Measurements from ENCODE around the gene SDK1.

The SDK1 gene

DNA sequence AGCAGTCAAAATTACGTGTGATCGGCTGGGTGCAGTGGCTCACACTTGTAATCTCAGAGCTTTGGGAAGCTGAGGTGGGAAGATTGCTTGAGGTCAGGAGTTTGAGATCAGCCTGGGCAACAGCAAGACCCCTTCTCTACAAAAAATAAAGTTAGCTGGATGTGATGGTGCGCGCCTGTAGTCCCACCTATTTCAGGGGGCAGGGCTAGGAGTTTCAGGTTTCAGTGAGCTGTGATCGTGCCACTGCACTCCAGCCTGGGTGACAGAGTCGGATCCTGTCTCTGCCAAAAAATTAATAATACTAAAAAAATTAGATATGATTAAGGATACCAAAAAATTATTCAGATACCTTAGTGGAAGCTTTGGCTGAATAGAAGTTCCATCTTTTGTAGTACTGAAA is 136.4 kb downstream of the SDK1 start:
- H3K4me3 ChIP-seq (ENCODE audit: low read depth, low read length): no peak overlapping the region
- TF ChIP-seq, protein P1, sequence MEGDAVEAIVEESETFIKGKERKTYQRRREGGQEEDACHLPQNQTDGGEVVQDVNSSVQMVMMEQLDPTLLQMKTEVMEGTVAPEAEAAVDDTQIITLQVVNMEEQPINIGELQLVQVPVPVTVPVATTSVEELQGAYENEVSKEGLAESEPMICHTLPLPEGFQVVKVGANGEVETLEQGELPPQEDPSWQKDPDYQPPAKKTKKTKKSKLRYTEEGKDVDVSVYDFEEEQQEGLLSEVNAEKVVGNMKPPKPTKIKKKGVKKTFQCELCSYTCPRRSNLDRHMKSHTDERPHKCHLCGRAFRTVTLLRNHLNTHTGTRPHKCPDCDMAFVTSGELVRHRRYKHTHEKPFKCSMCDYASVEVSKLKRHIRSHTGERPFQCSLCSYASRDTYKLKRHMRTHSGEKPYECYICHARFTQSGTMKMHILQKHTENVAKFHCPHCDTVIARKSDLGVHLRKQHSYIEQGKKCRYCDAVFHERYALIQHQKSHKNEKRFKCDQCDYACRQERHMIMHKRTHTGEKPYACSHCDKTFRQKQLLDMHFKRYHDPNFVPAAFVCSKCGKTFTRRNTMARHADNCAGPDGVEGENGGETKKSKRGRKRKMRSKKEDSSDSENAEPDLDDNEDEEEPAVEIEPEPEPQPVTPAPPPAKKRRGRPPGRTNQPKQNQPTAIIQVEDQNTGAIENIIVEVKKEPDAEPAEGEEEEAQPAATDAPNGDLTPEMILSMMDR (IDR thresholded peaks at IDR 0.05; ENCODE audit: low read depth, low read length): no peak

DNA sequence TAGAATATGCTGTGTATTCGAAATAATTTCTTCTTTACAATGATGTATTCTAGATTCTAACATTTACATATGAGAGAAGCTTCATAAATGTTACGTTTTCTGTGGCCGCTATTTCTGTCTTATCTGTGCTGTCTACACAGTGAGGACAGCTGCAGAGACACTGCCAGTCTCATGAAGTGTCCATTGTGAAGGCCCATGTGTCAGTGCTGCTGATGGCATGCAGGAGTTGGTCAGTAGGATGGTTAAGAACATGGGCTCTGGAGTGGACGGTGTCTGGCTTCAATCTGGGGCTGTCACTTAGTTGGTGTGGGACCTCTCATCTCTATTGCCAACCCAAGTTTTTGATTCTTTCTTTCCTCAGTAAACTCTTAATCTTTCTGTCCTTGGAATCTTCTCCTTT is 137.3 kb downstream of the SDK1 start:
- H3K4me3 ChIP-seq (ENCODE audit: low read depth, low read length): no peak overlapping the region

DNA sequence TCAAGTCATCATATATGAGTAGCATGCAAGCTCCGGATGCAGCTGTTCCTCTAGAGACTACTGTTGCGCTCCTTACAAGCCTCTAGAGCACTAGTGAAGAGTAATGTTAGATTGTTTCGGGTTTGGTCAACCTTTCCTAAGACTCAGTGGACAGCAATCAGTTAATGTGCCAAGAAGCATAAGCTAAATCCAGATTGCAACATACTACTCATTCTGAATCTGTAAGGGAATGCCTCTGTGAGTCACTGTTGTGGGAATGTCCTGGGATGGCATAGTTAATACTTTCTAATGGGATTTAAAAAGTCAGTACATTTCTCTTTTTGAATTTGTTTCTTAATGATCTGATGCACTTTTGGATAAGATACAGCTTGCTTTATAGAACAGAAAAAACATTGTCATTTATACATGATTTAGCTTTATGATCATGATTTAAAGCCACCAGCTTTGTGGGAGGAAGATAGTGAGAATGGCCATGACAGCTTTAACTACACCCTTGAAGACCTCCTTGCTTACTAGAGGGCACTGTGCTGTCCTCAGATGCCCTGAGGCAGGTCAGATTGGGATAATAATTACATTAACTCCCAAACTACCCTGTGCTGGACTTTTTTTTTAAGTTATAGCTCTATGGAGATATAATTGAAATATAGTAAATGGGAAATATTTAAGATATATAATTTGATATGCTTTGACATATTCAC is 138.4 kb downstream of the SDK1 start:
- TF ChIP-seq, protein P1 (IDR thresholded peaks at IDR 0.05; ENCODE audit: low read depth, low read length): no peak
- no peak overlapping the region for H3K4me3 ChIP-seq (ENCODE audit: low read depth, low read length)

More for the DNA sequence above, 137.3 kb downstream of the SDK1 start:
- TF ChIP-seq, protein P1 (IDR thresholded peaks at IDR 0.05; ENCODE audit: low read depth, low read length): no peak

DNA sequence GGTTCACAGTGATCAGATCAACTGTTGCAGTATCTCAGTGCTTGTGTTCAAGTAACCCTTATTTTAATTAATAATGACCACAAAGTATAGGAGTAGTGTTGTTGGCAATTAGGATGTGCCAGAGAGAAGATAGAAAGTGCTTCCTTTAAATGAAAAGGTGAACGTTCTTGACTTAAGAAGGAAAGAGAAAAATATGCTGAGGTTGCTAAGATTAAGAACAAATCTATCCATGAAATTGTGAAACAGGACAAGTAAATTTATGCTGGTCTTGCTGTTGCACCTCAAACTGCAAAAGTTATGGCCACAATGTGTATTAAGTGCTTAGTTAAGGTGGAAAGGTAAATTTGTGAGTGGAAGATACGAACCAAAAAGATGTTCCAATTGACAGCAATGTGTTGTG is 139.5 kb downstream of the SDK1 start:
- TF ChIP-seq, protein P1 (IDR thresholded peaks at IDR 0.05; ENCODE audit: low read depth, low read length): no peak
- no peak overlapping the region for H3K4me3 ChIP-seq (ENCODE audit: low read depth, low read length)

DNA sequence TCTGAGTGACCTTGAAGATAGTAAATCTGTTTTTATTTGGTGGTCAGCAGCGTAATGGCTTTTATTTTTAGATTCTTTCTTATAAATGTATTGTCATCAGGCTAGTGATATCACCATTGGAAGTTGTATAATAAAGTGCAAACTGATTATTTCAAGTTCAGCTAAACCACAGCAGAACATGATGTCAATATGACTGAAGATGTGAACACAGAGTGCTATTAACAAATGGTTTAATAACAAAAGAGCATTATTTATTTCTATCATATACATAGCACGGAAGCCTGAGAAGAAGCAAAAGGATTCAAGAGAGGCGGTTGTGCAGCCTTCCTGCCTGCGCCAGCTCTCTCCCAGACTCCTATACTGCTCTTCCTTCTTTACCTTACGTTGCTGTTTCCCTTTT is 142.7 kb downstream of the SDK1 start:
- TF ChIP-seq, protein P1 (IDR thresholded peaks at IDR 0.05; ENCODE audit: low read depth, low read length): no peak
- no peak overlapping the region for H3K4me3 ChIP-seq (ENCODE audit: low read depth, low read length)

DNA sequence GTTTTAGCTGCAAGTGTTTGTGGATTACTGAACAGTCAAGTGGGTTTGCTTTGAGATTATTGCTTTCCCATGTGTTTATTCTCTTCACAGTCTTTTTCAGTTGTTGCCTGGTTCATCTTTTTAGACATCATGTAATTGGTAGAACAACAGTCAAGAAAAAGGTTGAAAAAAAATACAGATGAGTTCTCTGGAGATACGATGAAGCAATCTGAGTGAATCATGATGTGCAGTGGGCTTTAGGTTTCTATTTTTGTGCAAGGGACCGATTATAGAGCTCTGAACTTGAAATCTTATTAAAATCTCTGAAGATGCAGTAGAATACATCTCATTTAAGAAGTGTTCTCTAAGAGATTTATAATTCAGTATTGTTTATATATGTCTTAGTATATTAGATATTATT is 145.7 kb downstream of the SDK1 start:
- TF ChIP-seq, protein P1 (IDR thresholded peaks at IDR 0.05; ENCODE audit: low read depth, low read length): no peak

DNA sequence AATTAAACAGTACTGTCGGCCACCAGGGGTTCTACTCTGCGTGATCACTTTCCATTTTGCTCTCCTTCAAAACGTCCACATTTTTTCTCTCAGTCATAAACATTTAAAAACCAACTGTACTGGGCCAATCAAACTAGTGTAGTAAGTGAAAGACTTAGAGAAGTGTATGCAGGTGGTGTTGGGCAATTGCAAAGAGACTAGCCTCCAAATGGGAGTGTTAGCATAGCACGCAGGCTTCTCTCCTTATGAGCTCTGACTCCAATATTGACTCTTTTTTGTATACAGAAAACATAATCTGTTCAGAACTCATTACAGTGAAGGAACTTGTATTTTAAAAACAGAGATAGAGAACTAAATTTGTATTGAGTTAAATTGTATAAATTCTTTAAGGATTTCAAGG is 150.6 kb downstream of the SDK1 start:
- TF ChIP-seq, protein P1 (IDR thresholded peaks at IDR 0.05; ENCODE audit: low read depth, low read length): no peak
- H3K4me3 ChIP-seq (ENCODE audit: low read depth, low read length): no peak overlapping the region

More for the DNA sequence above, 145.7 kb downstream of the SDK1 start:
- no peak overlapping the region for H3K4me3 ChIP-seq (ENCODE audit: low read depth, low read length)

Measured in WI38 (cell line).